Right atrium auricular region (tissue), 2 donors: ENCODE measurements around the gene CMSS1. TPM values are rescaled to one million over a fixed set of nuclear protein-coding genes. Genes with fewer than 3 reads are reported as not detected.

Experiments
- DNase-seq: peaks from one replicate; pipeline ENCODE4 v3.0.0-alpha.2; 2019; ENCODE audit warnings: low spot score
- H3K27ac ChIP-seq, 2 donors: fragments of 200-600 bp; sonication (generic); 1 replicate in 1 of 2; 2 replicates in 1 of 2; pipeline ENCODE4 v1.5.1; 2016 to 2019
- H3K27me3 ChIP-seq, 2 donors: fragments of 200-600 bp; sonication (generic); one replicate each; pipeline versions ENCODE4 v1.5.1 to v1.6.0; 2017 to 2019
- H3K36me3 ChIP-seq: fragments of 200-600 bp; sonication (generic); one replicate; pipeline ENCODE4 v1.5.1; 2016
- H3K4me1 ChIP-seq, 2 donors: fragments of 200-600 bp; sonication (generic); one replicate each; pipeline versions ENCODE4 v1.5.1 to v1.6.0; 2017 to 2019
- H3K4me3 ChIP-seq, 2 donors: fragments of 200-600 bp; sonication (generic); 1 replicate in 1 of 2; 2 replicates in 1 of 2; pipeline ENCODE4 v1.5.1; 2017 to 2019; ENCODE audit warnings: mild to moderate bottlenecking in 1 of 2, moderate library complexity in 1 of 2
- H3K9me3 ChIP-seq, 2 donors: fragments of 200-600 bp; sonication (generic); one replicate each; pipeline ENCODE4 v1.5.1; 2019
- CTCF ChIP-seq, 2 donors: fragments of 200-600 bp; sonication (generic); IDR thresholded peaks; one replicate each; pipeline ENCODE4 v1.5.1; 2019; ENCODE audit warnings: antibody characterized with exemption in 2 of 2
- total RNA-seq, 2 donors: library from RNA; depleted of rRNA; stranded (reverse); fragments of >200 nt; gene quantifications; one replicate each; pipeline ENCODE4 v1.1.0, GENCODE V29; 2016

CMSS1 gene
- total RNA-seq, 2 donors from 2014 or later: 5.7 to 17.7 TPM

GRCh38 chr3:99818818-99819217 is 1.2 kb downstream of the CMSS1 start:
- no peak for DNase-seq
- Histone ChIP-seq H3K9me3 (no peaks in the 10 kb centered on the region), H3K27me3 (no peaks in the 10 kb centered on the region), H3K4me1 (peaks cover 0 to 18% of the 10 kb centered on the region in 2 donors), H3K4me3 (no peak overlapping the region), H3K36me3 (no peaks in the 10 kb centered on the region), H3K27ac (no peak overlapping the region)
- TF ChIP-seq CTCF (IDR thresholded peaks at IDR 0.05): no peak

GRCh38 chr3:99823723-99824711 is 6.4 kb downstream of the CMSS1 start:
- no peak for DNase-seq

GRCh38 chr3:99825004-99825640 is 7.5 kb downstream of the CMSS1 start:
- no peak overlapping the region for H3K4me3 ChIP-seq
- TF ChIP-seq CTCF (IDR thresholded peaks at IDR 0.05): no peak
- H3K27me3 ChIP-seq: no peaks in the 10 kb centered on the region
- peaks cover 4% of the 10 kb centered on the region for H3K36me3 ChIP-seq
- no peaks in the 10 kb centered on the region for H3K9me3 ChIP-seq
- DNase-seq: no peak
- H3K27ac ChIP-seq: no peak overlapping the region
- H3K4me1 ChIP-seq: no peaks in the 10 kb centered on the region

More at GRCh38 chr3:99823723-99824711, 6.4 kb downstream of the CMSS1 start:
- Histone ChIP-seq H3K4me1 (no peaks in the 10 kb centered on the region), H3K27ac (no peak overlapping the region), H3K9me3 (no peaks in the 10 kb centered on the region), H3K27me3 (no peaks in the 10 kb centered on the region), H3K36me3 (no peaks in the 10 kb centered on the region), H3K4me3 (no peak overlapping the region)
- TF ChIP-seq CTCF (IDR thresholded peaks at IDR 0.05): no peak

- TF ChIP-seq CTCF (IDR thresholded peaks at IDR 0.05): no peak
- Histone ChIP-seq H3K27me3 (no peaks in the 10 kb centered on the region), H3K36me3 (peaks cover 6% of the 10 kb centered on the region), H3K27ac (no peak overlapping the region), H3K4me1 (peaks cover 0 to 6% of the 10 kb centered on the region in 2 donors), H3K4me3 (no peak overlapping the region), H3K9me3 (no peaks in the 10 kb centered on the region)
- no peak for DNase-seq
Measured at GRCh38 chr3:99829844-99830243, 12.2 kb downstream of the CMSS1 start.

GRCh38 chr3:99833617-99834205 is 16.0 kb downstream of the CMSS1 start:
- no peak for TF ChIP-seq CTCF (IDR thresholded peaks at IDR 0.05)

More at GRCh38 chr3:99833617-99834205, 16.0 kb downstream of the CMSS1 start:
- DNase-seq: no peak
- Histone ChIP-seq H3K27me3 (no peaks in the 10 kb centered on the region), H3K9me3 (no peaks in the 10 kb centered on the region), H3K36me3 (peaks cover 6% of the 10 kb centered on the region), H3K4me1 (peaks cover 0 to 6% of the 10 kb centered on the region in 2 donors), H3K4me3 (no peak overlapping the region), H3K27ac (no peak overlapping the region)
